HCT116 (cell line): ENCODE measurements around the gene CA6. TPM values are rescaled to one million over a fixed set of nuclear protein-coding genes. Genes with fewer than 3 reads are reported as not detected.

Source experiments
- ATAC-seq: fragments of 200-7000 bp; cut with Tn5 transposase; 2 replicates; pipeline ENCODE4 v1.9.1; 2020; ENCODE audit warnings: mild to moderate bottlenecking, moderate library complexity
- BruUV-seq: library from RNA; stranded (reverse); fragments of 400-500 nt; replicated peaks from 2 replicates; lab custom pipeline; 2021; lab: Mats Ljungman, UMichigan
- CTCF ChIA-PET: fragments of 300-600 bp; sonication (Branson Sonifier 250); formaldehyde crosslinking; loops from one replicate; lab custom pipeline; 2021; ENCODE audit warnings: antibody characterized with exemption; lab: Charles Lee
- POLR2A ChIA-PET: fragments of 300-600, 350-600 bp; sonication (Branson Sonifier 250); formaldehyde crosslinking; loops from one replicate; lab custom pipeline; 2021; ENCODE audit warnings: antibody characterized with exemption; lab: Charles Lee
- RAD21 ChIA-PET, 2 experiments: fragments of 300-600 bp; sonication (Branson Sonifier 250); formaldehyde crosslinking; loops; one replicate each; lab custom pipeline; 2023; ENCODE audit warnings: low total read pairs in 2 of 2; ENCODE audit not compliant: uncharacterized antibody in 2 of 2, unreplicated experiment in 2 of 2, low non-redundant PET in 1 of 2; lab: Charles Lee
- DNase-seq: peaks from one replicate; pipeline ENCODE4 v3.0.0-alpha.2; 2010; ENCODE audit warnings: low read depth, low spot score
- H2AFZ ChIP-seq: fragments of 200-600 bp; shearing (Covaris generic), sonication (generic); 2 replicates; pipeline ENCODE4 v1.6.1; 2017; ENCODE audit warnings: low read depth, mixed run types, mixed read lengths, antibody characterized with exemption, low read length; ENCODE audit not compliant: poor library complexity, severe bottlenecking
- H3K27ac ChIP-seq: 2 replicates; pipeline ENCODE4 v1.5.1; 2012; ENCODE audit warnings: low read depth, low read length
- H3K27me3 ChIP-seq: fragments of 200-600 bp; sonication (generic); 2 replicates; pipeline ENCODE4 v1.6.1; 2016; ENCODE audit warnings: mixed run types, low read length, mixed read lengths; ENCODE audit not compliant: insufficient read depth
- H3K36me3 ChIP-seq, 2 experiments: fragments of 200-500 bp in 1 of 2; fragments of 200-600 bp in 1 of 2; sonication (Bioruptor generic) in 1 of 2; sonication (generic) in 1 of 2; 2 replicates each; pipeline versions ENCODE4 v1.5.1 to v1.6.1; 2014 to 2016; ENCODE audit warnings: low read length in 2 of 2, inconsistent platforms in 1 of 2, mixed read lengths in 1 of 2, mixed run types in 1 of 2; ENCODE audit not compliant: insufficient read depth in 2 of 2, control insufficient read depth in 1 of 2
- H3K4me1 ChIP-seq, 2 experiments: fragments of 200-600 bp in 1 of 2; sonication (generic) in 1 of 2; 2 replicates each; pipeline versions ENCODE4 v1.5.1 to v1.6.1; 2012 to 2017; ENCODE audit warnings: low read length in 2 of 2, inconsistent platforms in 1 of 2, mild to moderate bottlenecking in 1 of 2, mixed read lengths in 1 of 2, mixed run types in 1 of 2, moderate library complexity in 1 of 2; ENCODE audit not compliant: insufficient read depth in 2 of 2, control insufficient read depth in 1 of 2
- H3K4me2 ChIP-seq: fragments of 200-600 bp; sonication (generic); 2 replicates; pipeline ENCODE4 v1.6.1; 2017; ENCODE audit warnings: mixed run types, low read length, mixed read lengths
- H3K4me3 ChIP-seq, 2 experiments: fragments of 200-600 bp in 1 of 2; sonication (generic) in 1 of 2; replicated peaks in 1 of 2; 2 replicates each; pipeline ENCODE4 v1.5.1; 2011 to 2016; ENCODE audit warnings: low read length in 2 of 2, control low read depth in 1 of 2, low read depth in 1 of 2, mild to moderate bottlenecking in 1 of 2, mixed read lengths in 1 of 2, mixed run types in 1 of 2
- H3K79me2 ChIP-seq: fragments of 200-600 bp; sonication (generic); 2 replicates; pipeline ENCODE4 v1.6.1; 2017; ENCODE audit warnings: mild to moderate bottlenecking, mixed run types, low read length, moderate library complexity, mixed read lengths; ENCODE audit not compliant: insufficient read depth
- H3K9ac ChIP-seq: fragments of 200-600 bp; sonication (generic); 2 replicates; pipeline ENCODE4 v1.6.1; 2016; ENCODE audit warnings: low read length, mixed read lengths
- H3K9me2 ChIP-seq: fragments of 200-600 bp; sonication (generic), shearing (Covaris generic); 2 replicates; pipeline ENCODE4 v1.6.1; 2017; ENCODE audit warnings: mixed run types, mild to moderate bottlenecking, moderate library complexity; ENCODE audit not compliant: insufficient read depth
- H3K9me3 ChIP-seq, 2 experiments: fragments of 200-500 bp in 1 of 2; fragments of 200-600 bp in 1 of 2; sonication (Bioruptor generic) in 1 of 2; sonication (generic) in 1 of 2; 2 replicates each; pipeline ENCODE4 v1.6.1; 2014 to 2017; ENCODE audit warnings: low read length in 2 of 2, mixed read lengths in 2 of 2, inconsistent platforms in 1 of 2, low read depth in 1 of 2, mild to moderate bottlenecking in 1 of 2, mixed run types in 1 of 2, moderate library complexity in 1 of 2; ENCODE audit not compliant: control insufficient read depth in 1 of 2, insufficient read depth in 1 of 2
- H4K20me1 ChIP-seq: fragments of 200-600 bp; sonication (generic), shearing (Covaris generic); 2 replicates; pipeline ENCODE4 v1.6.1; 2017; ENCODE audit warnings: mixed run types, mild to moderate bottlenecking, moderate library complexity; ENCODE audit not compliant: insufficient read depth
- ELF1 ChIP-seq: IDR thresholded peaks from 2 replicates; pipeline ENCODE4 v1.6.1; 2012; ENCODE audit warnings: low read depth, borderline replicate concordance
- EZH2 ChIP-seq: fragments of 200-600 bp; sonication (generic); IDR thresholded peaks from 2 replicates; pipeline ENCODE4 v1.6.1; 2017; ENCODE audit warnings: antibody characterized with exemption, mixed run types
- EZH2phosphoT487 ChIP-seq: fragments of 200-600 bp; IDR thresholded peaks from 2 replicates; pipeline ENCODE4 v1.6.1; 2018; ENCODE audit warnings: antibody characterized with exemption, borderline replicate concordance
- FOSL1 ChIP-seq: IDR thresholded peaks from 2 replicates; pipeline ENCODE4 v1.6.1; 2012; ENCODE audit warnings: low read depth
- JUND ChIP-seq: IDR thresholded peaks from 2 replicates; pipeline ENCODE4 v1.6.1; 2012
- POLR2A ChIP-seq: IDR thresholded peaks from 2 replicates; pipeline ENCODE4 v1.7.0; 2011; ENCODE audit warnings: borderline replicate concordance; ENCODE audit not compliant: insufficient read depth, insufficient read length; ENCODE audit errors: extremely low read depth
- RAD21 ChIP-seq: IDR thresholded peaks from 2 replicates; pipeline ENCODE4 v1.6.1; 2012; ENCODE audit warnings: low read depth, mild to moderate bottlenecking
- SIN3A ChIP-seq: IDR thresholded peaks from 2 replicates; pipeline ENCODE4 v1.6.1; 2012; ENCODE audit warnings: low read depth
- SP1 ChIP-seq: IDR thresholded peaks from 2 replicates; pipeline ENCODE4 v1.6.1; 2012; ENCODE audit warnings: low read depth
- SRF ChIP-seq: IDR thresholded peaks from 2 replicates; pipeline ENCODE4 v1.6.1; 2012; ENCODE audit warnings: low read depth
- TCF7L2 ChIP-seq: IDR thresholded peaks from 2 replicates; pipeline ENCODE4 v1.7.0; 2011; ENCODE audit warnings: borderline replicate concordance, inconsistent platforms; ENCODE audit not compliant: insufficient read depth, insufficient read length; ENCODE audit errors: extremely low read depth
- ZFX ChIP-seq: fragments of 450-650 bp; IDR thresholded peaks from 2 replicates; pipeline ENCODE4 v1.6.1; 2017
- ZNF274 ChIP-seq: fragments of 200-500 bp; sonication (Bioruptor generic); IDR thresholded peaks from 2 replicates; pipeline ENCODE4 v1.6.1; 2014; ENCODE audit warnings: mild to moderate bottlenecking, low read depth, low read length, inconsistent platforms
- intact Hi-C: fragments of 100-400 bp; cut with micrococcal nuclease; formaldehyde crosslinking; loops from 2 replicates; pipeline ENCODE4 v1.10.0; 2022
- total RNA-seq: library from RNA; stranded (reverse); gene quantifications from one replicate; pipeline ENCODE4 v1.2.1, GENCODE V29; 2021; ENCODE audit not compliant: unreplicated experiment
- TF ChIP-seq, protein P1 (sequence below): IDR thresholded peaks from 2 replicates; pipeline ENCODE4 v1.6.1; 2012; ENCODE audit warnings: low read depth
- TF ChIP-seq, protein P2 (sequence below): IDR thresholded peaks from 2 replicates; pipeline ENCODE4 v1.6.1; 2011; ENCODE audit warnings: mild to moderate bottlenecking, low read length, moderate library complexity; ENCODE audit not compliant: insufficient replicate concordance; ENCODE audit errors: extremely low read depth
- TF ChIP-seq, protein P3 (sequence below), 3 experiments: fragments of 200-600 bp in 1 of 3; sonication (generic) in 1 of 3; IDR thresholded peaks in 2 of 3; conservative IDR thresholded peaks in 1 of 3; 2 replicates each; pipeline ENCODE4 v1.5.1; 2012 to 2017; ENCODE audit warnings: low read depth in 2 of 3, low read length in 2 of 3, antibody characterized with exemption in 1 of 3, borderline replicate concordance in 1 of 3, control low read depth in 1 of 3, mild to moderate bottlenecking in 1 of 3, mixed read lengths in 1 of 3, mixed run types in 1 of 3, moderate library complexity in 1 of 3; ENCODE audit not compliant: insufficient read depth in 1 of 3

CA6 gene
- total RNA-seq, 1 experiment from 2014 or later, result not detected

DNA sequence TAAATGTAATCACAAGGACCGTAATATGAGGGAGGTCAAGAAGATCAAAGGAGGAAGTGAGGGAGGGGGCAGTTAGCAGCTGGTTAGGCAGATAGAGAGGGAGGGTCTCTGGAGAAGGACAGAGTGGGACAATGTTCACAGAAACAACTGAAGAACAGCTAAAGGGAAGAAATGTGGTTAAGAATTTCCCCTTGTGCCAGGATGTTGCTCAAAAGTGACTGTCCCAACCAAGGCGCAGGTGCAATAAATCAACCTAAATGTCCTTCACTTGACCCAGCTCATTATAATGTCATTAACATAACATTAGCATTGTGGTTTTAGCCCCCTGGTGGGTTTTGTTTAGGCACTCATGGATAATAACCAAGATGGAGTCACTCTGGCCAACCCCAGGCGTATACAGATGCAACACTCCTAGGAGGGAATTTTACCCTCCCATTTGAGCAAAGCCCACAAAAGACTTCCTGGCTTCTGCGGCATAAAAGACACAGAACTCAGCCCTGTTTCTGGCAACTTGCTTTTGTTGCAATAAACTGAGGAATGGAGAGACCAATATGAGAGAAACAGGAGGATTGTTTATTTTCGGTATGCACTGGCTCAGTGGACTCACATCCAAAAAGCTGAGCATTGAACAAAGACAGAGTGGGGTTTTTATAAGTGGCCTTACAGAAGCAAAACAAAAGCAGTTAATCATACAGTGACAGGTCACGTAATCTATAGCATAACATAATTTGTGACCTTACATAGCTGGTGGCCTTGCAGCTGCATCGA, 7.3 kb upstream of the CA6 start:
- ATAC-seq (no peak), DNase-seq (no peak)
- TF ChIP-seq, protein P1, sequence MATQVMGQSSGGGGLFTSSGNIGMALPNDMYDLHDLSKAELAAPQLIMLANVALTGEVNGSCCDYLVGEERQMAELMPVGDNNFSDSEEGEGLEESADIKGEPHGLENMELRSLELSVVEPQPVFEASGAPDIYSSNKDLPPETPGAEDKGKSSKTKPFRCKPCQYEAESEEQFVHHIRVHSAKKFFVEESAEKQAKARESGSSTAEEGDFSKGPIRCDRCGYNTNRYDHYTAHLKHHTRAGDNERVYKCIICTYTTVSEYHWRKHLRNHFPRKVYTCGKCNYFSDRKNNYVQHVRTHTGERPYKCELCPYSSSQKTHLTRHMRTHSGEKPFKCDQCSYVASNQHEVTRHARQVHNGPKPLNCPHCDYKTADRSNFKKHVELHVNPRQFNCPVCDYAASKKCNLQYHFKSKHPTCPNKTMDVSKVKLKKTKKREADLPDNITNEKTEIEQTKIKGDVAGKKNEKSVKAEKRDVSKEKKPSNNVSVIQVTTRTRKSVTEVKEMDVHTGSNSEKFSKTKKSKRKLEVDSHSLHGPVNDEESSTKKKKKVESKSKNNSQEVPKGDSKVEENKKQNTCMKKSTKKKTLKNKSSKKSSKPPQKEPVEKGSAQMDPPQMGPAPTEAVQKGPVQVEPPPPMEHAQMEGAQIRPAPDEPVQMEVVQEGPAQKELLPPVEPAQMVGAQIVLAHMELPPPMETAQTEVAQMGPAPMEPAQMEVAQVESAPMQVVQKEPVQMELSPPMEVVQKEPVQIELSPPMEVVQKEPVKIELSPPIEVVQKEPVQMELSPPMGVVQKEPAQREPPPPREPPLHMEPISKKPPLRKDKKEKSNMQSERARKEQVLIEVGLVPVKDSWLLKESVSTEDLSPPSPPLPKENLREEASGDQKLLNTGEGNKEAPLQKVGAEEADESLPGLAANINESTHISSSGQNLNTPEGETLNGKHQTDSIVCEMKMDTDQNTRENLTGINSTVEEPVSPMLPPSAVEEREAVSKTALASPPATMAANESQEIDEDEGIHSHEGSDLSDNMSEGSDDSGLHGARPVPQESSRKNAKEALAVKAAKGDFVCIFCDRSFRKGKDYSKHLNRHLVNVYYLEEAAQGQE, result no peak
- TF ChIP-seq, protein P2, sequence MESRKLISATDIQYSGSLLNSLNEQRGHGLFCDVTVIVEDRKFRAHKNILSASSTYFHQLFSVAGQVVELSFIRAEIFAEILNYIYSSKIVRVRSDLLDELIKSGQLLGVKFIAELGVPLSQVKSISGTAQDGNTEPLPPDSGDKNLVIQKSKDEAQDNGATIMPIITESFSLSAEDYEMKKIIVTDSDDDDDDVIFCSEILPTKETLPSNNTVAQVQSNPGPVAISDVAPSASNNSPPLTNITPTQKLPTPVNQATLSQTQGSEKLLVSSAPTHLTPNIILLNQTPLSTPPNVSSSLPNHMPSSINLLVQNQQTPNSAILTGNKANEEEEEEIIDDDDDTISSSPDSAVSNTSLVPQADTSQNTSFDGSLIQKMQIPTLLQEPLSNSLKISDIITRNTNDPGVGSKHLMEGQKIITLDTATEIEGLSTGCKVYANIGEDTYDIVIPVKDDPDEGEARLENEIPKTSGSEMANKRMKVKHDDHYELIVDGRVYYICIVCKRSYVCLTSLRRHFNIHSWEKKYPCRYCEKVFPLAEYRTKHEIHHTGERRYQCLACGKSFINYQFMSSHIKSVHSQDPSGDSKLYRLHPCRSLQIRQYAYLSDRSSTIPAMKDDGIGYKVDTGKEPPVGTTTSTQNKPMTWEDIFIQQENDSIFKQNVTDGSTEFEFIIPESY, result no peak
- TF ChIP-seq ZFX (no peak), SP1 (no peak), JUND (no peak), ELF1 (no peak), EZH2 (no peak), SIN3A (no peak), FOSL1 (no peak), TCF7L2 (no peak), RAD21 (no peak), POLR2A (no peak), EZH2phosphoT487 (no peak), SRF (no peak), ZNF274 (no peak)
- TF ChIP-seq, protein P3, sequence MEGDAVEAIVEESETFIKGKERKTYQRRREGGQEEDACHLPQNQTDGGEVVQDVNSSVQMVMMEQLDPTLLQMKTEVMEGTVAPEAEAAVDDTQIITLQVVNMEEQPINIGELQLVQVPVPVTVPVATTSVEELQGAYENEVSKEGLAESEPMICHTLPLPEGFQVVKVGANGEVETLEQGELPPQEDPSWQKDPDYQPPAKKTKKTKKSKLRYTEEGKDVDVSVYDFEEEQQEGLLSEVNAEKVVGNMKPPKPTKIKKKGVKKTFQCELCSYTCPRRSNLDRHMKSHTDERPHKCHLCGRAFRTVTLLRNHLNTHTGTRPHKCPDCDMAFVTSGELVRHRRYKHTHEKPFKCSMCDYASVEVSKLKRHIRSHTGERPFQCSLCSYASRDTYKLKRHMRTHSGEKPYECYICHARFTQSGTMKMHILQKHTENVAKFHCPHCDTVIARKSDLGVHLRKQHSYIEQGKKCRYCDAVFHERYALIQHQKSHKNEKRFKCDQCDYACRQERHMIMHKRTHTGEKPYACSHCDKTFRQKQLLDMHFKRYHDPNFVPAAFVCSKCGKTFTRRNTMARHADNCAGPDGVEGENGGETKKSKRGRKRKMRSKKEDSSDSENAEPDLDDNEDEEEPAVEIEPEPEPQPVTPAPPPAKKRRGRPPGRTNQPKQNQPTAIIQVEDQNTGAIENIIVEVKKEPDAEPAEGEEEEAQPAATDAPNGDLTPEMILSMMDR (IDR thresholded peaks at IDR 0.05 in 2 of 3, conservative IDR thresholded peaks at IDR 0.05 in 1 of 3; ENCODE audit: borderline replicate concordance in 1 of 3, insufficient read depth in 1 of 3, low read depth in 2 of 3, low read length in 2 of 3), result no peak
- RAD21 ChIA-PET, result interaction anchor here in 1 of 2 experiments (1.1 kb wide), 1 partner anchor 23 kb away, joined by 3 read pairs; no protein-coding TSS in a partner anchor
- Histone ChIP-seq H3K4me3 (no peak overlapping the region), H3K27ac (no peak overlapping the region), H3K27me3 (no peaks in the 10 kb centered on the region), H3K4me1 (peaks cover 0 to 21% of the 10 kb centered on the region in 2 experiments; a peak in 2 of 4 replicates), H2AFZ (no peak overlapping the region), H3K79me2 (no peaks in the 10 kb centered on the region), H3K36me3 (no peaks in the 10 kb centered on the region), H3K9me3 (no peaks in the 10 kb centered on the region), H4K20me1 (no peaks in the 10 kb centered on the region), H3K9me2 (no peaks in the 10 kb centered on the region), H3K4me2 (no peak overlapping the region), H3K9ac (no peak overlapping the region)
- CTCF ChIA-PET, result interaction anchor here (0.7 kb wide), 1 partner anchor 67 kb away, joined by 3 read pairs; no protein-coding TSS in a partner anchor
- no TSS peak for BruUV-seq
- intact Hi-C loops, result no loop called here
- POLR2A ChIA-PET, result interaction anchor here (0.6 kb wide), 1 partner anchor 10 kb away, joined by 3 read pairs; no protein-coding TSS in a partner anchor
